ENCODE data around the gene ZSWIM3. TPM values are rescaled to one million over a fixed set of nuclear protein-coding genes. Genes with fewer than 3 reads are reported as not detected.

The ZSWIM3 gene
- total and polyA plus RNA-seq, 2 of the 13 experiments (the other 11 are each of a cell fraction or from before 2014, with no cell fraction given) = 5.2 to 5.8 TPM

DNA sequence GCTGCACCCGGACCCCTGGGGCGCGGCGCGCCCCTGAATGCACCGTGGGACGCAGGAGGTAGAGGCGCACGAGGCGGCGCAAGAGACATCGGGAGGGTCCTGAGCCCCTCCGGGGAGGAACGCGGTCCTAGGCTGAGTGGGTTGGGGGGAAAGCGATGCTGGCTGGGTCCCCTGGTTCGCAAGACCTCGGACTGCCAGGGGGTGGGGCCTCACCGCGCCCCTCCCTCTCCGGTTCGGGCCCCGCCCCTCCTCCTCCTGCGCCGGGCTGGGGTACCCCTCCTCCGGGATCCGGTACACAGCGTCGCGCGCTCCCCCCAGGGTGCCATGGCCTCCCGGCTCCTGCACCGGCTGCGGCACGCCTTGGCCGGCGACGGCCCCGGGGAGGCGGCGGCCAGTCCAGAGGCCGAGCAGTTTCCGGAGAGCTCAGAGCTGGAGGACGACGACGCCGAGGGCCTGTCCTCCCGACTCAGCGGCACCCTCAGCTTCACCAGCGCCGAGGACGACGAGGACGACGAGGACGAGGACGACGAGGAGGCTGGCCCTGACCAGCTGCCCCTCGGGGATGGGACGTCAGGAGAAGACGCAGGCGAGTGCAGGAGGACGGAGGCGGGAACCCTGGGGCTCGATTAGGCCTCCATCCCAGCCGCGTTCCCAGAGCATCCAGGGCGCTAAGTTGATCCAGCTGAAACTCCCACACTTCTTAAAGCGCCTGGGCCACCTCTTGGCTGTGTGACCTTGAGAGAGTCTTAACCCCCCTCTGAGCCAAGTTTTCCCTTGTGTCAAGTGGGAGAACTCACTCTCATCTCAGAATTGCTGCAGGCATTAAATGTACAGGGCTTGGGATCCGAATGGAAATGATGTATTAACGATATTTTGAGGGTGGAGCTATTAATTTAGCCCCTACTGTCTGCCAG lies 23.3 kb upstream of the ZSWIM3 start (continued):
- TF ChIP-seq, protein P1, sequence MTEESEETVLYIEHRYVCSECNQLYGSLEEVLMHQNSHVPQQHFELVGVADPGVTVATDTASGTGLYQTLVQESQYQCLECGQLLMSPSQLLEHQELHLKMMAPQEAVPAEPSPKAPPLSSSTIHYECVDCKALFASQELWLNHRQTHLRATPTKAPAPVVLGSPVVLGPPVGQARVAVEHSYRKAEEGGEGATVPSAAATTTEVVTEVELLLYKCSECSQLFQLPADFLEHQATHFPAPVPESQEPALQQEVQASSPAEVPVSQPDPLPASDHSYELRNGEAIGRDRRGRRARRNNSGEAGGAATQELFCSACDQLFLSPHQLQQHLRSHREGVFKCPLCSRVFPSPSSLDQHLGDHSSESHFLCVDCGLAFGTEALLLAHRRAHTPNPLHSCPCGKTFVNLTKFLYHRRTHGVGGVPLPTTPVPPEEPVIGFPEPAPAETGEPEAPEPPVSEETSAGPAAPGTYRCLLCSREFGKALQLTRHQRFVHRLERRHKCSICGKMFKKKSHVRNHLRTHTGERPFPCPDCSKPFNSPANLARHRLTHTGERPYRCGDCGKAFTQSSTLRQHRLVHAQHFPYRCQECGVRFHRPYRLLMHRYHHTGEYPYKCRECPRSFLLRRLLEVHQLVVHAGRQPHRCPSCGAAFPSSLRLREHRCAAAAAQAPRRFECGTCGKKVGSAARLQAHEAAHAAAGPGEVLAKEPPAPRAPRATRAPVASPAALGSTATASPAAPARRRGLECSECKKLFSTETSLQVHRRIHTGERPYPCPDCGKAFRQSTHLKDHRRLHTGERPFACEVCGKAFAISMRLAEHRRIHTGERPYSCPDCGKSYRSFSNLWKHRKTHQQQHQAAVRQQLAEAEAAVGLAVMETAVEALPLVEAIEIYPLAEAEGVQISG (CRISPR knock-in tag; IDR thresholded peaks at IDR 0.05) = peak; percentile 58; the same call in 1 of the 2 replicates
- peak; percentile 47 for TF ChIP-seq CBX1 (IDR thresholded peaks at IDR 0.05; ENCODE audit: low read depth)
- 0 out of 2 replicates have a peak, but pooled peaks have one; percentile 84 for TF ChIP-seq BATF2 (CRISPR knock-in tag; IDR thresholded peaks at IDR 0.05)
- TF ChIP-seq, protein P2, sequence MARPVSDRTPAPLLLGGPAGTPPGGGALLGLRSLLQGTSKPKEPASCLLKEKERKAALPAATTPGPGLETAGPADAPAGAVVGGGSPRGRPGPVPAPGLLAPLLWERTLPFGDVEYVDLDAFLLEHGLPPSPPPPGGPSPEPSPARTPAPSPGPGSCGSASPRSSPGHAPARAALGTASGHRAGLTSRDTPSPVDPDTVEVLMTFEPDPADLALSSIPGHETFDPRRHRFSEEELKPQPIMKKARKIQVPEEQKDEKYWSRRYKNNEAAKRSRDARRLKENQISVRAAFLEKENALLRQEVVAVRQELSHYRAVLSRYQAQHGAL (CRISPR knock-in tag; IDR thresholded peaks at IDR 0.05; ENCODE audit: not compliant biosample characterization) = peak; percentile 2
- peak; percentile 90 for TF ChIP-seq ZFP91 (CRISPR knock-in tag; IDR thresholded peaks at IDR 0.05; ENCODE audit: borderline replicate concordance)
- TF ChIP-seq ZNF547 (CRISPR knock-in tag; IDR thresholded peaks at IDR 0.05) = no peak
- peak in 1 of 2 experiments; percentile 81; a peak in 3 of 4 replicates for TF ChIP-seq POLR2A (IDR thresholded peaks at IDR 0.05; ENCODE audit: insufficient read depth in 1 of 2, low read depth in 2 of 2, low read length in 2 of 2)
- 0 out of 2 replicates have a peak, but pooled peaks have one; percentile 66 for TF ChIP-seq ZNF546 (CRISPR knock-in tag; conservative IDR thresholded peaks at IDR 0.05)
- peak; percentile 96 for TF ChIP-seq AGO2 (optimal IDR thresholded peaks at IDR 0.05; ENCODE audit: low read depth, low read length)
- peak; percentile 65; the same call in 1 of the 2 replicates for TF ChIP-seq ZNF235 (CRISPR knock-in tag; IDR thresholded peaks at IDR 0.05; ENCODE audit: borderline replicate concordance)
- peak; percentile 78; the same call in 1 of the 2 replicates for TF ChIP-seq ZNF567 (CRISPR knock-in tag; IDR thresholded peaks at IDR 0.05; ENCODE audit: borderline replicate concordance)
- peak; percentile 46 for TF ChIP-seq RCOR2 (CRISPR knock-in tag; IDR thresholded peaks at IDR 0.05)
- peak; percentile 64 for TF ChIP-seq SAP130 (CRISPR knock-in tag; IDR thresholded peaks at IDR 0.05; ENCODE audit: low read depth)
- TF ChIP-seq ZIK1 (CRISPR knock-in tag; IDR thresholded peaks at IDR 0.05; ENCODE audit: borderline replicate concordance, low read depth) = 0 out of 2 replicates have a peak, but pooled peaks have one; percentile 27
- TF ChIP-seq, protein P3, sequence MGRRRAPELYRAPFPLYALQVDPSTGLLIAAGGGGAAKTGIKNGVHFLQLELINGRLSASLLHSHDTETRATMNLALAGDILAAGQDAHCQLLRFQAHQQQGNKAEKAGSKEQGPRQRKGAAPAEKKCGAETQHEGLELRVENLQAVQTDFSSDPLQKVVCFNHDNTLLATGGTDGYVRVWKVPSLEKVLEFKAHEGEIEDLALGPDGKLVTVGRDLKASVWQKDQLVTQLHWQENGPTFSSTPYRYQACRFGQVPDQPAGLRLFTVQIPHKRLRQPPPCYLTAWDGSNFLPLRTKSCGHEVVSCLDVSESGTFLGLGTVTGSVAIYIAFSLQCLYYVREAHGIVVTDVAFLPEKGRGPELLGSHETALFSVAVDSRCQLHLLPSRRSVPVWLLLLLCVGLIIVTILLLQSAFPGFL (CRISPR knock-in tag; IDR thresholded peaks at IDR 0.05) = 0 out of 2 replicates have a peak, but pooled peaks have one; percentile 42
- peak; percentile 93; the same call in 1 of the 2 replicates for TF ChIP-seq ZFP36L2 (CRISPR knock-in tag; IDR thresholded peaks at IDR 0.05)
- 0 out of 2 replicates have a peak, but pooled peaks have one; percentile 8 for TF ChIP-seq YEATS2 (CRISPR knock-in tag; IDR thresholded peaks at IDR 0.05; ENCODE audit: borderline replicate concordance)
- no peak for TF ChIP-seq ZNF878 (CRISPR knock-in tag; IDR thresholded peaks at IDR 0.05)
- TF ChIP-seq FOXC1 (CRISPR knock-in tag; IDR thresholded peaks at IDR 0.05; ENCODE audit: borderline replicate concordance) = peak; percentile 73; the same call in 1 of the 2 replicates
- TF ChIP-seq ADNP (CRISPR knock-in tag; IDR thresholded peaks at IDR 0.05) = peak; percentile 90
- peak; percentile 61; the same call in 1 of the 2 replicates for TF ChIP-seq TMF1 (CRISPR knock-in tag; IDR thresholded peaks at IDR 0.05; ENCODE audit: low read depth)
- TF ChIP-seq TBL1XR1 (IDR thresholded peaks at IDR 0.05; ENCODE audit: borderline replicate concordance, low read length, partially characterized antibody) = no peak

Measured in HepG2 (cell line).